ENCODE measurements around the gene FKBP1A. TPM values are rescaled to one million over a fixed set of nuclear protein-coding genes. Genes with fewer than 3 reads are reported as not detected.
A peak's percentile ranks its signal among the peaks of the same experiment; 100 is the strongest.

Gene FKBP1A
- total RNA-seq, 1 donor from 2014 or later, result 187 TPM

- peaks cover 51% of the 10 kb centered on the region for H3K4me1 Mint-ChIP-seq (ENCODE audit: unreplicated experiment)
- no peaks in the 10 kb centered on the region for H3K36me3 Mint-ChIP-seq (ENCODE audit: unreplicated experiment)
- no peak for TF ChIP-seq CTCF (IDR thresholded peaks at IDR 0.05)
- peak overlapping the region; percentile 80 for H3K4me3 Mint-ChIP-seq (ENCODE audit: unreplicated experiment)
- peaks cover 23% of the 10 kb centered on the region for H3K27me3 Mint-ChIP-seq (ENCODE audit: unreplicated experiment)
- no peaks in the 10 kb centered on the region for H3K9me3 Mint-ChIP-seq (ENCODE audit: unreplicated experiment)
- peak; percentile 21 for DNase-seq (ENCODE audit: extremely low spot score, unreplicated experiment)
- H3K27ac Mint-ChIP-seq (ENCODE audit: unreplicated experiment), result peak overlapping the region; percentile 59
Measured at GRCh38 chr20:1391640-1392442, 1.0 kb downstream of the FKBP1A start.

GRCh38 chr20:1390581-1391403, 2.1 kb downstream of the FKBP1A start:
- Mint-ChIP-seq H3K36me3 (ENCODE audit: unreplicated experiment) (no peaks in the 10 kb centered on the region), H3K27ac (ENCODE audit: unreplicated experiment) (peak overlapping the region; percentile 57), H3K4me1 (ENCODE audit: unreplicated experiment) (peaks cover 51% of the 10 kb centered on the region), H3K4me3 (ENCODE audit: unreplicated experiment) (peak overlapping the region; percentile 80), H3K27me3 (ENCODE audit: unreplicated experiment) (peaks cover 12% of the 10 kb centered on the region), H3K9me3 (ENCODE audit: unreplicated experiment) (no peaks in the 10 kb centered on the region)
- DNase-seq (ENCODE audit: extremely low spot score, unreplicated experiment), result peak; percentile 62
- TF ChIP-seq CTCF (IDR thresholded peaks at IDR 0.05), result no peak

DNA sequence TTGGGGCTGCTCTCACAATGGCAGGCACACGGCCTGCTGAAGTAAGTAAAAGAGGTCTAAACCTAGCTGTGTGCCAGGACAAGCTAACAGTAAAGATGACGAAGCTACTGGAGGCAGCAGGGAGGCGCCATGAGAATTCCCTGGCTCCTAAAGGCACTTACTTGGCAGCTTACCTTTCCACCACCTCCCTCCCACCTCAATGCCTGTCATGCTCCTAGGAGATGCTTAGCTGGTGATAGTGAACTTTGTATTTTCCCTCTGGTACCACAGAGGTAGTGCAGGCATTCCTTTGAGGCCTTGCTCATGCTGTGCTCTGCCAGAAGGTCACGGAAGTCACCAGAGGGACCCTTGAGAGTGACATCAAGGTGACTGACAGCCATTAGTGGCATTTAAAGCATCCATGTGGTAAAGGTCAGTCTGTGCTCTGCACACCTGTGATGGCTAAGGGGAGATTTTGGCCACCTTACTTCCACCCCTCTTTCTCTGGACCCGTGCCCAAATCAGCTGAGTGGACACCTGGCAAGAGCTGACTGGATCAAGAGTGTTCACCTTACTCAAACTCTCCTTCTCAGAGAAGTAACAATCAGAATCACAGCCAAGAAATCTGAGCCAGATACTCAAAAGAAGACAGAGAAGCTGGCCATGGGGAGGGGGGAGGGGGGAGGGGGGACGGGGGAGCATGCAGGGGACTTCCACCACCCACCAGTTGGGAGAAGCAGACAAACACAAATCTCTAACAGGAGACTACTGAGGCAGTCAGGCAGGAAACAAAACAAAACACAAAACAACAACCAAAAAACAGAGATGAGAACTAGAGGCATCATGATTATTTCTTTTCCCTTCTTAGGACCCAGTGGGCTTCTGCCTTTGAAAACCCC, 2.9 kb downstream of the FKBP1A start:
- H3K9me3 Mint-ChIP-seq (ENCODE audit: unreplicated experiment), result no peaks in the 10 kb centered on the region
- TF ChIP-seq CTCF (IDR thresholded peaks at IDR 0.05), result no peak
- H3K36me3 Mint-ChIP-seq (ENCODE audit: unreplicated experiment), result peaks cover 2% of the 10 kb centered on the region
- peaks cover 4% of the 10 kb centered on the region for H3K27me3 Mint-ChIP-seq (ENCODE audit: unreplicated experiment)
- peaks cover 51% of the 10 kb centered on the region for H3K4me1 Mint-ChIP-seq (ENCODE audit: unreplicated experiment)
- DNase-seq (ENCODE audit: extremely low spot score, unreplicated experiment), result peak; percentile 34
- peak overlapping the region; percentile 45 for H3K27ac Mint-ChIP-seq (ENCODE audit: unreplicated experiment)
- H3K4me3 Mint-ChIP-seq (ENCODE audit: unreplicated experiment), result peak overlapping the region; percentile 27

DNA sequence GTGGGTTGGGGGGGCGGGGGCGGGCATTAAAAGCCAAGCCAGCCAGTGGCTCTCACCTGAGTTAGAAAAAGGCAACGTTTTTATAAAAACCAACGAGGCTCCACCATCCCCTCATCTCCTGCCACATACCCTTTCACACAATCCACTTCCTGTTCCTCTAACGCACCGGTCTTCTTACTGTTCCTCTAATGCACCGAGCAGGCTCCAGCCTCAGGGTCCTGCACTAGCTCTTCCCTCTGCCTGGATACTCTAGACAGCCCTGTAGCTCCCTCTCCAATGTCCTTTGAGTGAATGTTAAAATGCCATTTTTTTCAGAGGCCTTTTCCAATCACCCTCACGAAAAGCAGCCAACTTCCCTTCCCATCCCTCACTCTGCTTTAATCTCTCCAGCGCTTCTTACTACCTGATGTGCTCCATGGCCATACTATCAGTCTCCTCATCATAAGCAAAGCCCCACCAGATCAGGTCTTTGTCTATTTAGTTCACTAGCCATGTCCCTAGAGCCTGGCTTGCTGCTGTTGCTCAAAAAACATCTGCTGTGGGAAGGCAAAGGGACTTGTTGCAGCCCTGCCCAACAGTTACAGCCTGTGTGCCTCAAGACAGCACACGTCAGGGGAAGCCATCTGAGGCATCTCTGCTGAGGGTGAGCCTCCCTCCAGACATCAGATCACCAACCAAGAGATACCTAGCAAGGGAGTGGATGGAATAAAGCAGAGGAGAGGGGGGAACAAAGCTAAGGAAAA, 3.9 kb downstream of the FKBP1A start:
- no peak for TF ChIP-seq CTCF (IDR thresholded peaks at IDR 0.05)
- peak overlapping the region; percentile 74 for H3K27ac Mint-ChIP-seq (ENCODE audit: unreplicated experiment)
- peaks cover 51% of the 10 kb centered on the region for H3K4me1 Mint-ChIP-seq (ENCODE audit: unreplicated experiment)
- no peak for DNase-seq (ENCODE audit: extremely low spot score, unreplicated experiment)
- H3K36me3 Mint-ChIP-seq (ENCODE audit: unreplicated experiment), result peaks cover 2% of the 10 kb centered on the region
- H3K27me3 Mint-ChIP-seq (ENCODE audit: unreplicated experiment), result no peaks in the 10 kb centered on the region
- no peak overlapping the region for H3K4me3 Mint-ChIP-seq (ENCODE audit: unreplicated experiment)
- H3K9me3 Mint-ChIP-seq (ENCODE audit: unreplicated experiment), result no peaks in the 10 kb centered on the region
